GM21515 (cell line): ENCODE data around the gene EOMES.
A peak's percentile ranks its signal among the peaks of the same experiment; 100 is the strongest.
"Not testable (repeated sequence)": the region's sequence is repeated elsewhere in the genome, so short reads cannot be mapped to it uniquely, and the experiment has no call there.

ENCODE experiments used
- ATAC-seq: cut with Tn5 transposase; IDR thresholded peaks from one replicate; pipeline ENCODE4 v1.9.1; 2021; ENCODE audit not compliant: unreplicated experiment

EOMES gene

DNA sequence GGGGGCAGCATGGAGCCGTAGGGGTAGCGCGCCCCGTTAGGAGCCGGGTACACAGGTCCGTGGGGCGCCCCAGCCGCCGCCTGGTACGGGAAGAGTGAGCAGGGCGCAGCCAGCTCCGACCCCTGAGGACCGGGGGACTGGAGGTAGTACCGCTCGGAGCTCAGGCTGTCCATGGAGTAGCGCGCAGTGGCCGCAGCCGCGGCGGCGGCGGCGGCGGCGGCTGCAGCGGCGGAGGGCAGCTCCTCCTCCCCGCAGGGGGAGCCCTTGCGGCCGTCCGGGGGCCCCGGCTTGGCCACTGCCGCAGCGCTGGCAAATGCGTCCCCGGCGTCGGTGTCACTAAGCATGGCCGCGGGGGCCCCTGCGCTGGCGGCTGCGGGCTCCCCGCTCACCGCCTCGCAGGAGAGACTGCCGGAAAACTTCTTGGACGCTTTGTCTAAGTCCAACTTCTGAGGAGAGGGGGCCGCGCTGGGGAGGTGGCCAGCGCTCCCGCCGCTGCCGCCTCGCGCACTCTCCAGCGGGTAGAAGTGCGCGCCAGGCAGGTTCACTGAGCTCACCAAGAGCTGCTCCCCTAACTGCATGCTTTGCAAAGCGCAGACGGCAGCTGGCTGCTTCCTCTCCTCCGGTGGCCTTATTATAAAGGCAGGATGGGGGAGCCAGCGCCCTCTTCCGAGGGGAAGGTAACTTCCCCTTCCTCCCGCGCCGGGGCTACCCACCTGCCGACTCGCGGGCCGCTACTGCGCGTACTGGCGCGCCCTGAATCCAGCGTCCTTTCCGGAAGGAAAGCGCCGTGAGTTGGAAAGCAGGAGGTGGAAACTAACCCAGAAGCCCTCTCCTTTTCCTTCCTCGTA lies at the start of gene EOMES:
EOMES (minus strand) TSS at position 607 of the 848 bp plus-strand sequence; CDS start at position 578, 29 bp downstream.
- ATAC-seq = peak; percentile 65

DNA sequence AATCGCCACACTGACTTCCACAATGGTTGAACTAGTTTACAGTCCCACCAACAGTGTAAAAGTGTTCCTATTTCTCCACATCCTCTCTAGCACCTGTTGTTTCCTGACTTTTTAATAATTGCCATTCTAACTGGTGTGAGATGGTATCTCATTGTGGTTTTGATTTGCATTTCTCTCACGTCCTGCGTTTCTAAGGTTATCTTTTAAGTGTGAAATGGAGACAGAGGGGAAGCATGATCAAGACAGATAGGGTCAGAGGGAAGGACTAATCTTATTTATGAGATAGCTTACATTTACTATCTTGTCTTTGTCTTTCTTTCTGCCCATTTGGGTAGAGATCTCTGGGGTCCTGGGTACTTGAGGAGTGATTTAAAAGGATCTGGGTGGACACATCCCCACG lies 48.3 kb upstream of the EOMES start:
- not testable (repeated sequence) for ATAC-seq

DNA sequence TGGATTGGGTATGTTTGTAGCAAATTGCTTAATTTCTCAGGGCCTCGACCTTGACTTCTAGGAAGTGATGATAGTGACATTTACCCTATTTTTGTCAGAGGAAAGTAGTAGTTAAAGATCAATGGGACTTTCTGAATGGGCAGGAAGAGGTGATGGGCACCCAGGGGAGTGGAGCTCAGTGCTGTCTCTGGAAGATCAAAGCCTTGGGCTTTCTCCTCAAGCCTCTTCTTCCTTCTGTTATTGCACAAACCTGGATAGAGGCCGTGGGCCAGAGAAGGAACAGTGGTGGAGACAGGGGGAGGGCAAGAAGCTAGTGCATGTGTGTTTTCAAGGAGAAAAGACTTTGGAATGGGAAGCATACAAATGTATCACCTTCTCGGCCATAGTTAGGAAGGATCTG lies 44.9 kb upstream of the EOMES start:
- no peak for ATAC-seq

DNA sequence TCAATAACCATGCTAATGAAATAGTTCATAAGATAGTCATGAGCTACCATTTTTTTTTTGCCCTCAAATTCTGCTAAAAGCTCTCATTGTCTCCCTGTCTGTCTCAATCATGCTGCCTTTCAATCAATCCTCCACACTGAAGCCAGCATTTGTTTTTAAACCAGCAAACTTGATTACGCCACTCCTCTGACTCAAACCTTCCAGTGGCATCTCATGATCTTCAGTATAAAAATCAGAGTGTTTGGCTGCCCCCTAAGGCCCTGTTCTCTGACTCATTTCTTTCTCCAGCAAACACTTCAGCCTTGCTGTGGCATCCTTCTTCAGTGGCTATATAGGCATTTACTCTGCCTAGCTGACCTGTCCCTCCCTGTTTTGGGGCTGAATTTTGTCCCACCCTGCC lies 36.0 kb upstream of the EOMES start:
- no peak for ATAC-seq

DNA sequence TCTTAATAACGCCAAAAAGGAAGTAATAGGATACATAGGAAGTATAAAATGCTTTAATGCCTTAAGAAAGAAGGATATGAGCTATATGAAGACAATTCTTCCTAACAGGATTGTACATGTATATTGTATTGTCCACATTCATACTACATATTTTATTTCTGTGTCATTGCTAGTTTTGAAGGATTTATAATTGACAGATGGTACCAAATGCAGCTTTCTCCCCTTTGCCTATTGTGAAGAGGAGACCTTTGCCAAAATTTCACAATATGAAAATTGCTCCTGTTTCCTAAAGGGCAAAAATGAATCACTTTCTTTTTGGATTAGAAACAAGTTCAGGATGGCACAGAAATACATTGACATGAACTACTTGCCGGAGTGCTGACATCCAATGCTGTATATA lies 34.8 kb upstream of the EOMES start:
- no peak for ATAC-seq

DNA sequence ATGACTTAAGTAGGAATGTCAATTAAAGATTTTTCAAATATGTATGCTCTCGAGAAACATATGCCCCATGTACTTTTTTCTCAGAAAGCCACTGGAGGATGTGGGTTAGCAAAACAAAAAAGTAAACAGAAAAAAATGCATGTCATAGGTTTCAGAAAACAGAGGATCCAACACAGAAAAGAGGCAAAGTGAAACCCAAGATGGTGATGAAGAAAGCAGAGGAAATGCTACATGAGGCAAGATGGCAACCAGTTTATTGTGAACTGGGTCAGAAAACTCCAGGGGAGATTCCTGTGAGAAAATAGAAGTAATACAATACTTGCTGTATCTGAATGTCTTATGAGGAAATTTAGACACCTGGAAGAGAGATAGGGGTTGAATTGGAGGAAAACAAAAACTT lies 30.8 kb upstream of the EOMES start:
- ATAC-seq = no peak

DNA sequence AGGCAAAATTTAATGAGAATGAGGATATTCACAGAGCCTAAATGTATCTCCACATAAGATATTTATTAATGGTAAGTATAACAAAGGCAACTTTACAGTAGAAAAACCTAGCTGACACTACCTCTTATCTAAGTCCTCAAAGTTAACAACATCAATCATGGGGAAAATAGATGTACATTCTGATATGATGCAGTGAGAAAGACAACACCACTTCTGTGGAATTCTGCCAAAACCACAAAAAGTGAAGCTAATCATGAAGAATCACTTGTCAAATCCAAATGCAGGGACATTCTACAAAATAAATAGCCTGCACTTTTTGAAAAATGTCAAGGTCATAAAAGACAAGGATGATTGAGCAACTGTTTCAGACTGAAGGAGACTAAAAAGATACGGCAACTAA lies 27.5 kb upstream of the EOMES start:
- no peak for ATAC-seq

DNA sequence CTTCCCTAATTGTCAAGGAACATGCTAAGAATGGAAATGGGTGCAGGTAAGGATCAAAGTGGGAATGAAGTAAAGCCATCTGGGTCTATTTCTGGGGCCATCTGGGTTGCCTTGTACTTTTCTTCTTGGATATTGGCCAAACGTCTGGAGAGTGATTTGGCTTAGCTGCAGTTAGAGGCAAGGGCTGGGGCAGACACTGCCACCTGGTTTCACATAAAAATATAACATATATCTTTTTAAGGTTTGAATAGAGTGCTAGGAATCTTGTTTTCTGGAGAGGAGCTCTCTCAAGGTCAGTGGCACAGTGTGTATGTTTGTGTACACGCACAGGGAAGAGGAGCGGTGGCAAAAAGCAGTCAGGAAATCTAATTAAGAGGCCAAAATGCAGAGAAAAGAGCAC lies 24.7 kb upstream of the EOMES start:
- no peak for ATAC-seq

DNA sequence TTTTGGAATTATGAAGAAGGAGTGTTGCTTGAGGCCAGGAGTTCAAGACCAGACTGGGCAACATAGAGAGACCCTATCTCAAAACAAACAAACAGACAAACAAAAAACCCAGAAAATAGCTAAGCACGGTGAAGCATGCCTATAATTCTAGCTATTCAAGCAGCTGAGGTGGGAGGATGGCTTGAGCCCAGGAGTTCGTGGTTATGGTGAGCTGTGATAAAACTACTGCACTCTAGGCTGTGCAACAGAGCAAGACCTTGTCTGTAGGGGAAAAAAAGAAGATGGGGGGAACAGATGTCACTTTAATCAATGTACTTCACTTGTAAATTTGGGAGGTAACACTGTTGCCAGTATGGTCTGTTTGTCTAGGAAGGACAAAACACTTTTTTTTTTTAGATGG lies 18.7 kb upstream of the EOMES start:
- no peak for ATAC-seq

DNA sequence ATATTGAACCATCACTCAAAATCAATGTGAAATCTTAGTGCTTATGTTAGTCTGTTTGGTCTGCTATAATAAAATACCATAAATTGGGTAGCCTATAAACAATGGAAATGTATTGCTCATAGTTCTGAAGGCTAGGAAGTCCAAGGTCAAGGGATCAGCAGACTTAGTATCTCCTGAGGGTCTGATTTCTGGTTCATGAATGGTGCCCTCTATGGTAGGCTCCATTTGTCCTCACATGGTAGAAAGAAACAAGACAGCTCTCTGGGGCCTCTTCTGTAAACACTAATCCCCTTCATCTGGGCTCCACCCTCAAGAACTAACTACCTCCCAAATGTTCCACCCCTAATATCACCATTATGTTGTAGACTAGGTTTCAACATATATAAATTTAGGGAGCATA lies 15.0 kb upstream of the EOMES start:
- no peak for ATAC-seq

DNA sequence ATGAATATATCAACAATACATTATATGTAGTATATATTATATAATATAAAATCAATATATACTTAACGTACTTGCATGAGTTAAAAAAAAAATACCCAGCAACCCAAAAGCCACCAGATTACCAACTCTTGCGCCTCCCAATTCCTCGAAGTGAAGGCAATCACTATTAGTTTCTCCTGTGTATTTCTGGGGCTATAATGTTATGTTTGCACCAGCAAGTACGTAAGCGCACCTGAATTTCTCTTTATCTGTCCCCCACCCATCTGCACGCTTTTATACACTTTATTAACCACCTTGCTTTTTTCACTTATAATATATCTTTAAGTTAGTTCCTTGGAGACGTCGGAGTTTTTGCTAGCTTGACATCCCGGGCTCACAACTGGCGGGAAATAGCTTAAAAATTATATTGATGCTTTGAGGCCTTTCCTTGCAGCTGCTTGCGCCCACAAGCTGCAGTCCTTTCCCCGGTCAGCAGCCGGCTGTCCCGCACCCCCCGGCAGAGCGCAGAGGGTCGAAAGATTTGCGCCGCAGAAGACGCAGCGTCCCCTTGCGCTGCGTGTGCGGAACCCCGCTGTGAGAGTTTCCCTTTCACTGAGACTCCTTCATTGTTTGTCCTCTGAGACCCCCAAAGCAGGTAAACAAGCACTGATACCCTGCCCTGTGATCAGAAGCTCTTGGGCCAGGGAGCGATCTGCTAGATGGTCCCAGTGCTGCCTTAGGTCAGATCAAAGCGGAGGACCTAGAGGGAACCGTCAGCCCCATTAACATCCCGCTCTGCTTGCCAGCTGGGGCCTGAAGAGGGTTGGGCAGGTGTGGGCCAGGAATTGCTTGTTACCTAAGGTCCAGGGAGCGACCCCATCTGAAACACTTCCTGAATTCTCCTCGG lies 8.9 kb upstream of the EOMES start:
- ATAC-seq = no peak

DNA sequence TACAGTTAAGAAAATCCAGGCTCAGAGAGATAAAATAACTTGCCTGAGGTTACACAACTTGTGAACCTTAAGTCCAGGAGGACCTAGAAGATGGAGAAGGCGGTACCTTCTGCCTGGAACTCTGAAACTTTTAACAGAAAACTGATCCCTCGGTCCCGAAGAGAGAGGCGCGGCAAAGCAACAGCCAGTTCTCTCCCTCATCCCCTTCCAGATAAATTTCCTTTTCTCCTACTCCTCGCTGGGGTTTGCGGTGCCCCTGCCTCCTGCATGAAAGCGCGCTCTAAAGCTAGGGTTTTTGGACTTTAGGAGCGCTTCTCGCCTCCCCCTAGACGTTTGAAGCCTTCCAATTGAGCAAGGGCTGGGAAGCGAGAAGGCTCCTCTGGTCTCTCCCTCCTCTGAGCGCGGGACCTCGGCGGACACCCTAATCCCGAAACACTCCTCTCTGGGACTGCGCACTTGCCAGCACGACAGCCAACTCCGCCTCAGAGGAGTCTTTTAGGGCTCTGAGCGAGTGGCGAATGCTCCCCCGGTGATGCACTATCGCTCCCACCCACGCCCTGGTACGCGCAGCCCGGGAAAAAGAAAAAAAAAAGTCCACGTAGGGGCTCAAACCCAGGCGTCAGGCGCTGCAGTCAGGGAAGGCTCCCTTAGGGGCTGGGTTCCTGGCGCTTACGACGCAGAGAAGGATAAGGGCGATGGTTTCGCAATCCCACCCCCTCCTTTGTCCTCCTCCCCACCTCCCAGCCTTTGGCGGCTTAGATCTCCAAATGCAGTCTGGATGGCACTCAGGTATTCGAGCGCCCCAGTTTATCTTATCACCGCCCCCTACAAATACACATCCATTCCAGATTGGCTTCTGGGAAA lies 7.9 kb upstream of the EOMES start:
- ATAC-seq = no peak

DNA sequence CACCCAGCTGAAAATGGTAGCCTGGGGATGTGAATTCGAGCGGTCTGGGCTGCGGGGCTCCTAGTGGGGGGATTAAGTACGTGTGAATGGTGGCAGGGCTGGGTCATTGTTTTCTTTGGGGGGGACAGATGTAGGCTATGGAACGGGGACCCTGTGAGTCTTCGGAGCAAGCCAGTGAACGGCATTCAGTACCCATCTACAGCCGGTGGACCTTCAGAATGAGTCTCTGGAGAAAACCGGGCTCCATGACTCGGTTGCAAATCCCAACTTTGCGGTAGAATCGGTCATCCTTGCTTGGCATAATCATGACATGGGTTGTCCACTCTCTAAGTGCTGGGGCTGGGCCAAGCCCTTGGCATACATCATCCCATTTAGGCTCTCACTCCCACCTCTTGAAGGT lies 7.2 kb upstream of the EOMES start:
- no peak for ATAC-seq

DNA sequence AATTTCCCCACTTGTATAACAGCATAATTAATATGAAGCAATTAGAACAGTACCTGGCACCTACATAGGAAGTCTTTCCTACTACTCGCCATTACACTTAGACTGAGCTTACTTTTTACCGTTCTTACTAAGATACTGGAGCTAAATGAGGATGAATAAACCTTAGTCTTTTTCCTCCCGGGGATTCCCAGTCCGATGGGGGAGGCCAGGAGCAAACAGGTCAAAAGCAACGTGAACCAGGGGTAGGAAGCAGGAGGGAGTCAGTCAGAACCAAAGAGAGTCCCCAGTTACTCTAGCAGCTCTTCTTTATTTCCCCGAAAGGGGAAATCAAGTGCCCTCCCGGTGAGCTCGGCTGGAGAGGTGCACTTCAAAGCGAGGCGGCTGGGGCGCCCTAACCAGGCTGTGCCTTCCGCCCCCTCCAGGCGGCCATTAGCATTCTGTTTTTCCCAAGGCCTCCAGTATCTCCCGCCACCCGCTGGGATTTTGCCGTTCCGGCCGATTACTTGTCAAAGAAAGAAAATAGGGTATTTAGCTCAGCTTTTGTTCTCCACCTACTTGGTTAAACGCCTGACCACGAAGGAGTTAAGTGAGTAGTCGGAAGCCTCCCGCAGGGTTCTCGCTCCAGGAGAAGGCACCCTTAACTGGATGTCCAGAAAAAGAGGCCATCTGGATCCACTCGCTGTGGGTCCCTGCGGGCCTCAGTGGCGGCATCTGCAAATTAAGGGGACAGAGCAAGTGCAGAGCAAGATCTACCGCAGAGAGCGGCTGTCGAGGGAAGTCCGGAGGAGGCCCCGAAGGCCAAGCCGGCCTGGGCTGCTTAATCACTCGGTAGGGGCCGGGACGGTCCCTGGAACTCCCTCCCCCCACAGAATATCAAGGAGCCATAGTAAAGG lies 6.3 kb upstream of the EOMES start:
- no peak for ATAC-seq

DNA sequence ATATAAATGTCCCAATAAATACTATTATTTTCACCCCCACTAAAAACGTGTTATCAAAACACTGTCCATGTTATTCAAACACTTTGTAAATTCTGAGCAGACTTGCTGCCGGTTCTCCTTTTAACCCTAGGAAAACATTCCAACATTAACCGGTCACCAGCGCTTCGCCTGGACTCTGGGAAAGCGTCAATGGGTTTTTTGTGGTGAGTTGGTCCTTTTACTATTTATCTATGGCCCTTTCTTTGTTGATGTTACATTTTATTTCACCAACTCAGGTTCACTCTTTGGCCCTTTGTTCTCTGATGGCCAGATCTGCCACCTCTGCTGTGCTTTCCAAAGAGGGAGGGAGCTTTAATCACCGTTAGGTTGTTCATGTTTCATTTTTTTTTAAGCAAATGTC lies 4.1 kb upstream of the EOMES start:
- ATAC-seq = no peak

DNA sequence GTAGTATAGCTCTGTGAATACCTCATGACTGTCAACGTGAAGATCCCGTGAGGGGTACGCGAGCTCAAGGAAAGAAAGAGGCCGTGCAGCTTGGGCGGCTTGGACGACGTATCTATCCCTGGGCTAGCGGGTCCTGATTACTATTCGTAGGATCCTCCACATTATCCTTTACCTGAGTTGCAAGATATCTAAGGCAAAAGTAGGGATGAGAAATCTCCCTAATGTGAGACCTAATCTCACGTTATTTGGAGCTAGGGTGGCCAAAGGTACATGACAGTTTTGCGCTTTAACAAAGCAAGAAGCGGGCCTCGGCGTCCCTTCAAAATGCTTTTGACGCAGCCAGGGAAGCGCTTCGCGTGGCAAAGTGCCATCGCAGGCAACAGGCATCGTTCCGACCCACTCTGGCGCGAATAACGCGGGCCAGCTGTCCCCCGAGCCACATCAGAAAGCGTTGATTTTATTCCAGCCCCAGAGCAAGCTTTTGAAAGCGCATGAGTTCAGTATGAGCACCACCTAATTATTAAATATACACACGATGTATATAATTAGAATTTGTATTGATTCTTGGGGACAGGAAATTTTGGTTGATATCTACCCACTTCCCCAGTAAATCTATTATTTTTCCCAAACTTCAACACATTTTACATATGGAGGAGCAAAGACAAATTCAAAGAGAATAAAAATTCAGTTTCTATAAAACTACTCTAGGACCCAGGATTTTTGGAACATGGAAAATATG lies 2.5 kb upstream of the EOMES start:
- ATAC-seq = no peak

DNA sequence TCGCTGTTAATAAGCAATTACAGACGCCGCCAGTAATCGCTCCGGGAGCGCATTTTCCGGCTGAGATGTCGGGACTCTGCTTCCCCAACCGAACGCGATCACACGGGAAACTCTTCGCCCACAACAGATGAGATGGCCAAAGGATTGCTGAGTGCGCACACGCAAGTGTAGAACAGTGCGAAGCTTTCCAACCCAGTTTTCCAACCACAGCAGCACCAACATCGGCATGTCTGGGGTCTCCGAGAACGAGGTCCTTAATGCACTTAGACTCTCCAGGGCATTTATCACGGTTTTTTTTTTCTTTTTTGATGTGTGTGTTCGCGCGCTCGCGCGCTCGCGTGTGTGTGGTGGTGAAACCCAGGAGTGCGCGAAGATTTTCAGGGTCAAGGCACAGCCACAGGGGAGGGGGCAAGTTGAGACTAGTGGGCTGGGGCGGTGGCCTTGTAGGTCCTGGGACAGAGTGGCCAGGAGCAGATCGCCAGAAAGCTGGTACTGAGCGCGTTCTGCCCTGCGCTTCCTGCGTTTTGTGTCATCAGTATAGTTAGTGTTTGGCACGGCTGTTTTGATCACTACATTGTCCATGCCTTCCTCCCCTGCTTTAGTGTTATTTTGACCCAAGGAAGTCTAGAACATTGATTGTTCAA lies 1.8 kb upstream of the EOMES start:
- no peak for ATAC-seq

DNA sequence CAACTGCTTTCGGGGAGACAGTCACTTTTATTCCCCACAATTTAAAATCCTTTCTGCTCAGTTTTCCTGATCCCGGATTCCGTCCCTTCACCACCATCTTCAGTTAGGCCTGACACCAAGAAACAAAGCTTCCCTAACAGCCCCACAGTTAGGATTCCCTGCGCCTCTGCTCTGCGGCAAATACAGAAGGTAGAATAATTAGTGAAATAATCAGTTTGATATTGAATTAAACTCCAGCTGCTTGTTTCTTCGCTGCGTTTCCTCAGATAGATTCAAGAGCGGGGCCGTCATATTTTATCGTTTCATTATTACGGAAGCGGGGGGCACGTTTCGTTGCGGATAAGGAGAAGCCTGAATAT lies 1.3 kb upstream of the EOMES start:
- ATAC-seq = no peak

DNA sequence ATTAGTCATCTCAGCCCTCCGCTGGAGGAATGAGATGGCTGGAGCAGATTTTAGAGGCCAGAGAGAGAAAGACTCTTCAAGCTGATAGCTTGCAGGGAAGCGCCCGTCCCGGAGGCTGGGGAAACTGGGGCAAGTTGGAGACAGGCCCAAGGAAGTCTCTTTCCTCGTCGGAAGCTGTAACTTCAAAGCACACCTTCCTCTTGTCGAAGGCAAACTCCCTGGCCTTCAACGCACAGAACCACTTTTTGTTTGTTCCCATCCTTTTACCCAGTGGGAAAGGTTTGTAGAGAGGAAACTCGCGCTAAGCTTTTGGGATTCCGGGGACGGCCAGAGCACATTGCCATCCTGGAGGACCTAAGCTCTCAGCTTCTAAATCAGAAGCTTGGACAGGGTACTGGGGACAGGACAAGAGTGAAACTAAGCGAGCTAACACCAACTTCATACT lies 900 bp upstream of the EOMES start:
- ATAC-seq = no peak
